Daoy (cell line): Measurements from ENCODE around the gene TCEA3. TPM values are rescaled to one million over a fixed set of nuclear protein-coding genes. Genes with fewer than 3 reads are reported as not detected.

ENCODE experiments used
- total RNA-seq: library from RNA; depleted of rRNA; stranded (reverse); fragments of >200 nt; shearing (Covaris generic); gene quantifications from 2 replicates; pipeline ENCODE4 v1.2.3, GENCODE V29; 2014; rRNA removed

The TCEA3 gene
- total RNA-seq, 1 experiment from 2014 or later = 1.7 TPM

Other genes starting within 250 kb of the TCEA3 start
- 3.1 and 5.0 TPM in 2 replicates for gene HTR1D, start 207.2 kb downstream of the TCEA3 start, total RNA-seq
- gene HNRNPR, start 80.5 kb downstream of the TCEA3 start, total RNA-seq = 196 and 221 TPM in 2 replicates
- 9.4 and 12.9 TPM in 2 replicates for gene ZNF436, start 54.9 kb downstream of the TCEA3 start, total RNA-seq
- 5.7 and 9.1 TPM in 2 replicates for gene ASAP3, start 59.4 kb upstream of the TCEA3 start, total RNA-seq
- gene E2F2, start 106.5 kb upstream of the TCEA3 start, total RNA-seq = 9.9 and 37.1 TPM in 2 replicates
- gene ID3, start 134.8 kb upstream of the TCEA3 start, total RNA-seq = 372 and 550 TPM in 2 replicates